ENCODE results near the gene LTF.

DNA sequence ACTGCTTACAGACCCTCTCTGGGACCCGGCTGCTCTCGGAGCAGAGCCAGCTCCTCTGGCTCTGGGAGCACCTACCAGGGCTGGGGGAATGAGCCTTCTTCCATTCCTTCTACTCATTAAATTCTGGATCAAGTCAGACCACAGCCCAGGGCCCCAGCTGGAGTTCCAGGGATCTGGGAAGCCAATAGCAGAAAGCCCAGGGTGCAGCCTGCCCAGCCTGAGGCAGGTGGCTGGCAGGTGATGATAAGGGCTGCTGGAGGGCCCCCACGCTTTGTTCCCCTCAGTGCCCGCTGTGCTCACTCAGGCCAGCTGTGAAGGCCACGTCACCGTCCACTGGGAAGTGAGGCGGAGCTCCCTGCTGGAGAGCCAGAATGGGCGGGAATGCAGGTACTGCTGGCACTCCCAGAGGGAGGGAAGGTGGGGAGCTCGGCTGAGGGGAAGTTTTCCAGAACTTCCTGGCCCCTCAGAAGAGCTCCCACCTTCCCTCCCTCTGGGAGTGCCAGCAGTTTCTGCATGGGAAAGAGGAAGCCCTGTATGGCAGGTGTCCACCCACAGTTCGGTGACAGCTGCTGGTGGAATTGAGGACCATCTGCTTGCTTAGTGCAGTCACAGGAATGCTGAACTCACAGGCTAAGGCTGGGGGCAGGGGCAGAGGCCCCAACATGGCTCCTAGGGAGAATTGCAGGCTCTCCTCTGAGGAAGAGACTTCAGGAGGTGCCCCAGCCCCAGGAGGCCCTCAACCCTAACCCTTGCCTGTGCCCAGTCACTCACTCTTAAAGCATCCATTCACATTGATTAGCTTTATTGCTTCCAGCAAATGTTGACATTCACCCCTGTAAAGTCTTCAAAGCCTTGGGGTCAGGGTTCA, 20.4 kb upstream of the LTF start:
- TF ChIP-seq ASH2L (IDR thresholded peaks at IDR 0.05; ENCODE audit: insufficient read length, low read depth, low read length) (no peak), ZFP41 (CRISPR knock-in tag; IDR thresholded peaks at IDR 0.05; ENCODE audit: borderline replicate concordance) (no peak), ZNF33B (CRISPR knock-in tag; IDR thresholded peaks at IDR 0.05) (no peak)

All from HepG2 (cell line).